ENCODE data around the gene C11orf24.
"Not testable (repeated sequence)": the region's sequence is repeated elsewhere in the genome, so short reads cannot be mapped to it uniquely, and the experiment has no call there.

The C11orf24 gene

GRCh38 chr11:68260484-68260883 is 11.3 kb downstream of the C11orf24 start:
- in situ Hi-C loops (cut with MboI; ENCODE audit: low pct_unique_long_range_greater_than_20kb, low sequenced_read_pairs), result no loop called here
- no peak for DNase-seq

- DNase-seq, result no peak
- in situ Hi-C loops (cut with MboI; ENCODE audit: low pct_unique_long_range_greater_than_20kb, low sequenced_read_pairs), result loop anchor here (10.0 kb wide), 1 partner anchor 45 kb away; no protein-coding TSS in a partner anchor
These were observed 12.4 kb downstream of the C11orf24 start for GRCh38 chr11:68259122-68259959.

- DNase-seq, result no peak
- in situ Hi-C loops (cut with MboI; ENCODE audit: low pct_unique_long_range_greater_than_20kb, low sequenced_read_pairs), result loop anchor here (10.0 kb wide), 1 partner anchor 46 kb away; no protein-coding TSS in a partner anchor
These were observed 13.4 kb downstream of the C11orf24 start for GRCh38 chr11:68258363-68258765.

GRCh38 chr11:68257477-68258362 is 14.1 kb downstream of the C11orf24 start:
- peak; percentile 98 for DNase-seq
- in situ Hi-C loops (cut with MboI; ENCODE audit: low pct_unique_long_range_greater_than_20kb, low sequenced_read_pairs), result loop anchor here (10.0 kb wide), 1 partner anchor 47 kb away; no protein-coding TSS in a partner anchor

GRCh38 chr11:68256331-68256741 is 15.4 kb downstream of the C11orf24 start:
- in situ Hi-C loops (cut with MboI; ENCODE audit: low pct_unique_long_range_greater_than_20kb, low sequenced_read_pairs), result loop anchor here (10.0 kb wide), 1 partner anchor 48 kb away; no protein-coding TSS in a partner anchor

DNA sequence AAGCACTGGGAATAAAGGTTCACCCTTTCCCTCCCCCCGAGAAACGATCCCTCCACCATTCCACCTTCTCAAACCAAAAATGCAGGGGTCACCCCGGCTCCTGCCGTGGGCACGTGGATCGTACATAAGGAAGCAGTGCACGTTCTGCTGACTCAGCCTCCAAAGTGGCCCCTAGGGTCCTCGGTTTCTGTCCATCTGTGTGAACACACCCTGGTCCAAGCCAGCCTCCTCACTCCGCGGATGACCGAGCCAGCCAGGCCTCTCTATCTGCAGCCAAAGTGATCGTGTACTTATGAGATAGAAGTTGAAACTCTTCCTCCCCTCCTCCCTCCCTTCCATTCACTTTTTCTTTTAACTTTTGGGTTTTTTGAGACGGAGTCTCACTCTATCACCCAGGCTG is 16.2 kb downstream of the C11orf24 start:
- in situ Hi-C loops (cut with MboI; ENCODE audit: low pct_unique_long_range_greater_than_20kb, low sequenced_read_pairs), result loop anchor here (10.0 kb wide), 1 partner anchor 49 kb away; no protein-coding TSS in a partner anchor
- DNase-seq, result no peak

More at GRCh38 chr11:68256331-68256741, 15.4 kb downstream of the C11orf24 start:
- no peak for DNase-seq

DNA sequence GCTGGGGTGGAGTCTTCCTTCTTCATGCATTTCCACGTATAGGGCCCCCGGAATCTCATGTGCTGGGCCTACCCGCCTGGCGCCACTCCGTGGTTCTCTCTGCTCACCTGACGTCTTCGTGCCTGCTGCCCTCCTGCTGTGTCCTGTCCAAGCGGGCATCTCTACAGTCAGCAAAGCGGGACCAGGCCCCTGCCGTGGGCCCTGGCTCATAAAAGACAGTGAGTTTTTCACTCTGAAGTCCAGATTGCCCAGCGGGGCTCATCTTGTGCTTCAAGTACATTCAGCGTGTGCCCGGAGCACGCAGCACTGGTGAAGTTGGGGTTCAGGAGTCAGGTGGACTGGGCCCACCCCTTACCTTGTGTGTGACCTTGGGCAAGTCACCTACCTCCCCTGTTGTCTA is 17.4 kb downstream of the C11orf24 start:
- in situ Hi-C loops (cut with MboI; ENCODE audit: low pct_unique_long_range_greater_than_20kb, low sequenced_read_pairs), result loop anchor here (10.0 kb wide), 1 partner anchor 50 kb away; no protein-coding TSS in a partner anchor
- DNase-seq, result no peak

DNA sequence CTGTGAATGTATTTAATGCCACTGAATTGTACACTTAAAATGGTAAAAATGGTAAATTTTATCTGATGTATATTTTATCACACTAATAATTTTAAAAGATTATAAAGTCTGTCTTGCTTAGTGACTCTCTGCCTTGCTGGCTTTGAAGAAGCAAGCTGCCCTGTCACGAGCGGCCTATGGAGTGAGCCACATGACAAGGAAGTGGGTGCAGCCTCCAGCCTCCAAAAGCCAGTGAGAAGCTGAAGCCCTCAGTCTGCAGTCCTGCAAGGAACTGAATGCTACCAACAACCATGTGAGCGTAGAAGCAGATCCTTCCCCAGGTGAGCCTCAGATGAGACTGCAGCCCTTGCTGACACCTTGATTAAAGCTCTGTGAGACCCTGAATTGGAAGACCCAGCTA is 20.0 kb downstream of the C11orf24 start:
- in situ Hi-C loops (cut with MboI; ENCODE audit: low pct_unique_long_range_greater_than_20kb, low sequenced_read_pairs), result loop anchor here (10.0 kb wide), 1 partner anchor 53 kb away; no protein-coding TSS in a partner anchor
- DNase-seq, result no peak

DNA sequence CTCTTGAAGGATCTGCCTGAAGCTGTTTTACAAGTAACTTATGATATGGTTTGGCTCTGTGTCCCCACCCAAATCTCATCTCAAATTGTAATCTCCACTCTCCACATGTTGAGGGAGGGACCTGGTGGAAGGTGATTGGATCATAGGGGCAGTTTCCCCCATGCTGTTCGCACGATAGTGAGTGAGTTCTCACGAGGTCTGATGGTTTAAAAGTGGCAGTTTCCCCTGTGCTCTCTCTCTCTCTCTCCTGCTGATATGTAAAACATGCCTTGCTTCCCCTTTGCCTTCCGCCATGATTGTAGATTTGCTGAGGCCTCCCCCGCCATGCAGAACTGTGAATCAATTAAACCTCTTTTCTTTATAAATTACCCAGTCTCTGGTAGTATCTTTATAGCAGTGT is 26.9 kb downstream of the C11orf24 start:
- DNase-seq, result peak; percentile 29
- in situ Hi-C loops (cut with MboI; ENCODE audit: low pct_unique_long_range_greater_than_20kb, low sequenced_read_pairs), result not testable (repeated sequence)

DNA sequence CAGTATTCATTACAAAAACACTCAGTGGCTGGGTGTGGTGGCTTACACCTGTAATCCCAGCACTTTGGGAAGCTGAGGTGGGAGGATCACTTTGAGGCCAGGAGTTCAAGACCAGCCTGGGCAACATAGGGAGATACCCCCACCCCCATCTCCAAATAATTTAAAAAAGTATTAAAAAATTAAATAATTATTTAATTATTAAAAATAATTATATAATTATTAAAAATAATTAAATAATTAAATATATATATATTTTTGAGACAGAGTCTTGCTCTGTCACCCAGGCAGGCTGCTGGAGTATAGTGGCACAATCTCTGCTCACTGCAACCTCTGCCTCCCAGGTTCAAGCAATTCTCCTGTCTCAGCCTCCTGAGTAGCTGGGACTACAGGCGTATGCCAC is 27.9 kb downstream of the C11orf24 start:
- in situ Hi-C loops (cut with MboI; ENCODE audit: low pct_unique_long_range_greater_than_20kb, low sequenced_read_pairs); DNase-seq: not testable (repeated sequence)

- in situ Hi-C loops (cut with MboI; ENCODE audit: low pct_unique_long_range_greater_than_20kb, low sequenced_read_pairs), result no loop called here
- no peak for DNase-seq
These were observed 29.2 kb downstream of the C11orf24 start for GRCh38 chr11:68242616-68243015.

GRCh38 chr11:68231621-68232020 is 40.2 kb downstream of the C11orf24 start:
- DNase-seq, result no peak
- in situ Hi-C loops (cut with MboI; ENCODE audit: low pct_unique_long_range_greater_than_20kb, low sequenced_read_pairs), result no loop called here

GRCh38 chr11:68229601-68230000 is 42.2 kb downstream of the C11orf24 start:
- DNase-seq, result no peak
- in situ Hi-C loops (cut with MboI; ENCODE audit: low pct_unique_long_range_greater_than_20kb, low sequenced_read_pairs), result no loop called here

- no peak for DNase-seq
- in situ Hi-C loops (cut with MboI; ENCODE audit: low pct_unique_long_range_greater_than_20kb, low sequenced_read_pairs), result no loop called here
These were observed 45.4 kb downstream of the C11orf24 start for GRCh38 chr11:68226421-68226820.

DNA sequence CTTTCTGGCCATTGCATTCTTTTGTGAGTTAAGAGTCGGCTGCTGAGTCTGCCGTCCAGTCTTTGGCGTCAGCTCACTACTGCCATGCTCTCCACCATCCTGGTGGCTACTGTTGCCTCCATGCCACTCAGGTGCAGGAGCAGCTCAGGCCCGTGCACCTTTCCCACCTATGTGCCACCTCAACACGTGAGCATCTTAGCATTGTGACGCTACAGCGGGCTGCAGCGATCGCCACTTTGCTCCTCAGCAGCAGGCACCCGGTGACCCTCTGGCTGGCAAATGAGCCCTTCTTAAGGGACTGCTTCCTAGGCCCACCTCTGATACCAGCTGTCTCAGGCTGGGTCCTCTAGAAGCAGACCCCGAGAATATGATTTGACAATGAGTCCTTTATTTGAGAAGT is 47.2 kb downstream of the C11orf24 start:
- in situ Hi-C loops (cut with MboI; ENCODE audit: low pct_unique_long_range_greater_than_20kb, low sequenced_read_pairs), result no loop called here
- DNase-seq, result no peak

- in situ Hi-C loops (cut with MboI; ENCODE audit: low pct_unique_long_range_greater_than_20kb, low sequenced_read_pairs), result no loop called here
- no peak for DNase-seq
These were observed 48.5 kb downstream of the C11orf24 start for GRCh38 chr11:68223275-68223674.

DNA sequence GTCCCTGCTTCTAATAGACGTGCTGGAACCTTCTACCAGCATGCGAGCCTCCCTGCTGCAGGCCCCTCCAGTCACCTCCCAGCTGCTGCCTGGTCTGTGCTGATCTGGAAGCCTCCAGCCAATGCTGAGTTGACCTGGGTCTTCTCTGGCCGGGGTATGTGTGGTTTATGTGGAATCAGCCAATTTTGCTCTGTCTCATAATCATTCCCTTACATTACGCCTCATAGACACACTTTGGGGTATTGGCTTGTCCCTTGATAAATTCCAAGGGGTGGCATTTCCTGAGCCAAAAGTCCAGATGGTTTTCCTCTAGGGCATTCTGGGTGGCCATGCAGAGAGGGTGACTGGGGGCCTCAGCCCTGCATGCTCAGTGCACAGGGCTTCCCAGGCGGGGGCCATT is 50.4 kb downstream of the C11orf24 start:
- no peak for DNase-seq
- in situ Hi-C loops (cut with MboI; ENCODE audit: low pct_unique_long_range_greater_than_20kb, low sequenced_read_pairs), result no loop called here

DNA sequence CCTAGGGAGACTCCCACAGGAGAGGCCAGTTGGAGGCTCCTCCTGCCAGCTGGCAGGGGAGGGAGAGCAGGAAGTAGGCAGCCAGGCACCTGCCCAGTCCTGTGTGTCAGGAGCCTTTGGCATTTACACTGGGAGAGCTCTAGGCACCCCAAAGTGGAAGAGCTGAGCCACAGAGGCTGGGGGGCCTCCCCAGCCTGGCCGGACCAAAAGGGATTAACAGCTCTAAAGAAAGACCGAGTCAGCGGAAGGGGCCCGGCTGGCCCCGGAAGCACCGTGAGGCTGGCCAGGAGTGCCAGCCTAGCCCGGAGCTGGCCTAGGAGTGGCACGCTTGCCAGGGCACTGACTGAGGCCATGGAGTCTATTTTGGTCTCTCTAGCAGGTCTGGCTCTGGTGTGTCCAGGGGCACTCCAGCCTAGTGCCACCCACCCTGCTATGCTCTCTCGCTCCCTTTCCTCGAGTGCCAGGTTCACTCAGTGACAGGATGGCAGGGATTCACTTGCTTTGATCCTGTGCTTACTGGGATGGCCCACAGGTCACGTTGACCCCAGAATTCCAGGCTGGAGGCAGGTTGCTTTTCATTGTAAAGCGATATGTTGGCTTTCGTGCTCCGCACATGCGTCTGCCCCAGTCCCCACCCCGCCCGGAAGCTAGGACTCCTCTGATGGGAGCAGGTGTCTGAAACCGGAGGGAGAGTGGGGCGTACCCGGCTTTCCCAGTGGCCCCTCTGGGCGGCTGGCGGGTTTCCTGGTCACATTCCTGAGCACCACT is 55.4 kb downstream of the C11orf24 start:
- in situ Hi-C loops (cut with MboI; ENCODE audit: low pct_unique_long_range_greater_than_20kb, low sequenced_read_pairs), result no loop called here
- no peak for DNase-seq

Measured in KBM-7 (cell line).